Liver (tissue), 9 donors: Measurements from ENCODE around the gene ADA. TPM values are rescaled to one million over a fixed set of nuclear protein-coding genes. Genes with fewer than 3 reads are reported as not detected.

Experiments used
- DNase-seq: peaks from one replicate; pipeline ENCODE4 v3.0.0-alpha.2; 2017; ENCODE audit warnings: low spot score
- H3K27ac ChIP-seq, 2 donors: one replicate each; pipeline ENCODE4 v1.7.0; 2013; ENCODE audit warnings: inconsistent platforms in 2 of 2, low read length in 2 of 2, control low read depth in 1 of 2, low read depth in 1 of 2, mild to moderate bottlenecking in 1 of 2
- H3K27me3 ChIP-seq, 4 donors: one replicate each; pipeline versions ENCODE4 v1.6.1 to v1.7.0; 2013; ENCODE audit warnings: low read length in 3 of 4, inconsistent platforms in 1 of 4, mild to moderate bottlenecking in 1 of 4, moderate library complexity in 1 of 4; ENCODE audit not compliant: control insufficient read depth in 4 of 4, insufficient read depth in 4 of 4
- H3K36me3 ChIP-seq, 4 donors: one replicate each; pipeline versions ENCODE4 v1.6.1 to v1.7.0; 2013; ENCODE audit warnings: low read length in 3 of 4, mild to moderate bottlenecking in 3 of 4, low read depth in 1 of 4, moderate library complexity in 1 of 4; ENCODE audit not compliant: control insufficient read depth in 4 of 4, insufficient read depth in 3 of 4
- H3K4me1 ChIP-seq, 4 donors: one replicate each; pipeline versions ENCODE4 v1.6.1 to v1.7.0; 2013; ENCODE audit warnings: low read length in 3 of 4, mild to moderate bottlenecking in 3 of 4, moderate library complexity in 1 of 4; ENCODE audit not compliant: control insufficient read depth in 4 of 4, insufficient read depth in 4 of 4
- H3K4me3 ChIP-seq, 3 donors: one replicate each; pipeline versions ENCODE4 v1.6.1 to v1.7.0; 2013; ENCODE audit warnings: low read length in 3 of 3, control low read depth in 1 of 3, low read depth in 1 of 3, mild to moderate bottlenecking in 1 of 3
- H3K9ac ChIP-seq, 2 donors: one replicate each; pipeline ENCODE4 v1.7.0; 2013; ENCODE audit warnings: low read length in 2 of 2, mild to moderate bottlenecking in 2 of 2, moderate library complexity in 2 of 2, control low read depth in 1 of 2, low read depth in 1 of 2
- H3K9me3 ChIP-seq, 4 donors: one replicate each; pipeline versions ENCODE4 v1.6.1 to v1.7.0; 2013; ENCODE audit warnings: low read length in 3 of 4; ENCODE audit not compliant: control insufficient read depth in 4 of 4
- CTCF ChIP-seq: fragments of 150-350 bp; IDR thresholded peaks from 2 replicates; pipeline ENCODE4 v1.5.1; 2017; ENCODE audit warnings: improper control_type of control experiment, low read depth, low read length; ENCODE audit not compliant: missing input control
- HNF4A ChIP-seq, 2 donors: conservative IDR thresholded peaks; 2 replicates each; pipeline ENCODE4 v1.6.1; 2016; ENCODE audit warnings: antibody characterized with exemption in 2 of 2, mild to moderate bottlenecking in 2 of 2
- NR2F2 ChIP-seq: IDR thresholded peaks from 2 replicates; pipeline ENCODE4 v1.6.1; 2016; ENCODE audit warnings: antibody characterized with exemption
- REST ChIP-seq: IDR thresholded peaks from 2 replicates; pipeline ENCODE4 v1.6.1; 2016; ENCODE audit warnings: antibody characterized with exemption, mild to moderate bottlenecking
- RXRA ChIP-seq, 2 donors: IDR thresholded peaks; 2 replicates each; pipeline ENCODE4 v1.6.1; 2017 to 2018; ENCODE audit warnings: antibody characterized with exemption in 2 of 2, mild to moderate bottlenecking in 1 of 2
- YY1 ChIP-seq: IDR thresholded peaks from 2 replicates; pipeline ENCODE4 v1.6.1; 2016; ENCODE audit warnings: antibody characterized with exemption, mild to moderate bottlenecking
- ZBTB33 ChIP-seq: IDR thresholded peaks from 2 replicates; pipeline ENCODE4 v1.6.1; 2016; ENCODE audit warnings: antibody characterized with exemption
- WGBS: extraction: QIAGEN DNeasy Blood & Tissue Kit; methylation state at CpG from one replicate; pipeline ENCODE4 v1.1.7; 2013; 5-methylcytosine and 5-hydroxymethylcytosine counted together
- polyA plus RNA-seq, 2 donors: library from polyadenylated mRNA; stranded (reverse) in 1 of 2; unstranded in 1 of 2; fragments of 200-250 nt in 1 of 2; fragments of >200 nt in 1 of 2; fragmentation: Nextera tagmentation in 1 of 2; extraction: Ambion mirVana in 1 of 2; gene quantifications; one replicate each; pipeline versions ENCODE4 v1.2.1 to v1.2.3, GENCODE V29; 2013 to 2015
- total RNA-seq, 2 donors: library from RNA; depleted of rRNA; stranded (reverse); fragments of >200 nt; gene quantifications; one replicate each; pipeline ENCODE4 v1.2.3, GENCODE V29; 2014
- donor health status: healthy.
- donor health status: healthy.
- donor health status: healthy.
- donor health status: healthy.
- donor health status: healthy.

ADA gene
- total and polyA plus RNA-seq, 4 donors = 2.9 to 7.7 (median 3.0) TPM

- peaks cover 2 to 26% (median 24%) of the 10 kb centered on the region in 4 donors for H3K4me1 ChIP-seq
- H3K4me3 ChIP-seq = no peak overlapping the region
- peaks cover 0 to 17% (median 4%) of the 10 kb centered on the region in 4 donors for H3K36me3 ChIP-seq
- H3K27ac ChIP-seq = no peak overlapping the region
- WGBS = 94% methylated on average over 5 of the region's 5 CpGs
- TF ChIP-seq CTCF (no peak), YY1 (no peak), NR2F2 (no peak)
- no peak overlapping the region for H3K9ac ChIP-seq
- H3K27me3 ChIP-seq = no peaks in the 10 kb centered on the region
- no peak for DNase-seq
- no peaks in the 10 kb centered on the region for H3K9me3 ChIP-seq
Measured at GRCh38 chr20:44613575-44613974, 37.9 kb downstream of the ADA start.

- TF ChIP-seq RXRA (IDR thresholded peaks at IDR 0.05) (no peak), HNF4A (conservative IDR thresholded peaks at IDR 0.05) (peak in 1 of 2 donors; percentile 25), ZBTB33 (peak; percentile 38), REST (peak; percentile 39)
- no peak for DNase-seq
- H3K9ac ChIP-seq = no peak overlapping the region
- no peak overlapping the region for H3K4me3 ChIP-seq
- H3K36me3 ChIP-seq = peaks cover 0 to 7% (median under 1%) of the 10 kb centered on the region in 4 donors
- no peaks in the 10 kb centered on the region for H3K9me3 ChIP-seq
- peaks cover 2 to 26% (median 24%) of the 10 kb centered on the region in 4 donors for H3K4me1 ChIP-seq
- peak overlapping the region; percentile 72 to 78 for H3K27ac ChIP-seq
- WGBS = 3% methylated on average over 1 of the region's 1 CpG
- no peaks in the 10 kb centered on the region for H3K27me3 ChIP-seq
Measured at GRCh38 chr20:44610313-44610962, 41.1 kb downstream of the ADA start.
